GM21619 (cell line): ENCODE measurements around the gene THPO.

Source experiments
- ATAC-seq: cut with Tn5 transposase; IDR thresholded peaks from one replicate; pipeline ENCODE4 v1.9.1; 2021; ENCODE audit not compliant: unreplicated experiment

THPO gene

DNA sequence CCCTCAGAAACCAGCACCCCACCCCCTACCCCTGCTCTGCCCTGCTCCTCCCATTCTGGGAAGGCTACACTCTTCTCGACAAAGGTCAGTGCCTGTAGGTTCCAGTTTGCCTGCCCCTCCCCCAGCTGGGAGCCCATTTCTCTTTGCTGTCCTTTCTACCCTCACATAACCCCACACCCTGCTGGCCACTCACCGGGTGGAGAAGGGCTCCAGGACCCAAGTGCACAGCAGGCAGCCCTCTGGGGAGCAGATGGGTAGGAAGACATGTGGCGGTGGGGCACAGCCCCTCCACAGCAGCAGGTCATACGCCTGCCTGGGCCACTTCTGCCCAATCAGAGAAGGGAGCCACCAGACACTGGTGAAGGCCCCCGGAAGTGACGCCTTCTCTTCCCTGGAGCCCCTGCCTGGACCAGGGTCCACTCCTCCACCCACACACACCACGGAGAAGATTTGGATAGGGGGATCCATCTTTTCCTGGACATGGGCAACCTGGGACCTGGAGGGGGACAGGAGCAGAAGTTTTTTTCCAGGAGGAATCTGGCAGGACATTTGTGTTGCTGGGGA lies at the start of gene THPO:
TSS of gene THPO (minus strand) at position 326 of the 564 bp plus-strand sequence. CDS start 1,948 bp downstream, outside the sequence.
- no peak for ATAC-seq

DNA sequence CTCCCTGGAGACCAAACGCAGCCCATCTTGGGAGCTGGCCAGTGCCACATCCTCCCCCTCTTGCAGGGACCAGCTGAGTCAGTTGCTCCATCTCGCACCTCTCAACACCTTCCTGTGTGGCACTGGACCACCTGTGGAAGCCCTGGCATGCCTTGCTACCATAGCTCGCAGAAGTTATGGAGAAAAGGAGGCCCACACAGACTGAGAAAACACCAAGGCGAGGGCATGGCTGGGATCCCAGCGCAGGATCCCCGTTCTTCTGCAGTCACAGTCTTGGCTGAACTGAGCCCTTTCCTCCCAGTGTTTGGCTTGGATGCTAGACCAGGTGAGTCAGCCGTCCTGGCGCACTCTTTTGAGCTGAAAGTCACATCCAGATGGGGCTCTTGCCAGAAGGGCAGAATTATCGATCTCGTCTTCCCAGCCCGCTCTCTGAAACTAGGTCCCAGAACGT lies 48.7 kb upstream of the THPO start:
- ATAC-seq, result no peak

GRCh38 chr3:184423561-184423960 lies 45.6 kb upstream of the THPO start:
- ATAC-seq, result no peak

DNA sequence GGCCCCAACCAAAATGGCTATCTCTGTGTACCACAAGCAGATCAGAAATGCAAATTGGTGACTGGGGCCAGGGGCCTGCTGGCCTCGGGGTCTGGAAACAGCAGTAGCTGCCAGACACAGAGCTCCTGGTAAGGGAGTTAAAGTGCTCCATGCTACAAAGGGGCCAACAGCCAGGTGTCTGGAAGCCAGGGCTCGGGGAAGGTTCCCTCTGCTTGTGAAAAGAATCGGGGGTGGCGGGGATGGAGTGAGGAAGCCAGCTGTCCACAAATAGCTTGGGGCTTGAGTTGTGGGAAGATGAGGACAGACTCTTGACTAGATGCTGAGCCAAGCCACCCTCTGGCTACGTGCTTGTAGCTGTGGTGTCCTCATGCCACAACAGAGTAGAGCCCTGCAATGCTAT lies 41.2 kb upstream of the THPO start:
- ATAC-seq, result no peak

GRCh38 chr3:184417619-184418327 lies 39.8 kb upstream of the THPO start:
- ATAC-seq, result peak; percentile 73

DNA sequence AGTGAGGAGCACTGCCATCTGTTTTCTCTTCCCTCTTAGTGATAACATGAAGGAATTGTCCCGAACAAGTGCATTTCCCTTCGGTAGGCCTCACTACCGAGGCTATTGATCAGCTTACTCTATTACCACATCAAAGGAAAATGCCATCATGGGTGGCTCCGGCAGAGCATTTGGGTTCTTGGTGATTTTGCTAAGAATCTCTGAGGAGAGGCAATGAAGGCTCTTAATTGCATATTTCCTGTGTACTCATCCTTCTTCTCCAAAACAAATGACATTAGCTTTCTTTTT lies 37.1 kb upstream of the THPO start:
- no peak for ATAC-seq

GRCh38 chr3:184414418-184415202 lies 36.6 kb upstream of the THPO start:
- ATAC-seq, result no peak

DNA sequence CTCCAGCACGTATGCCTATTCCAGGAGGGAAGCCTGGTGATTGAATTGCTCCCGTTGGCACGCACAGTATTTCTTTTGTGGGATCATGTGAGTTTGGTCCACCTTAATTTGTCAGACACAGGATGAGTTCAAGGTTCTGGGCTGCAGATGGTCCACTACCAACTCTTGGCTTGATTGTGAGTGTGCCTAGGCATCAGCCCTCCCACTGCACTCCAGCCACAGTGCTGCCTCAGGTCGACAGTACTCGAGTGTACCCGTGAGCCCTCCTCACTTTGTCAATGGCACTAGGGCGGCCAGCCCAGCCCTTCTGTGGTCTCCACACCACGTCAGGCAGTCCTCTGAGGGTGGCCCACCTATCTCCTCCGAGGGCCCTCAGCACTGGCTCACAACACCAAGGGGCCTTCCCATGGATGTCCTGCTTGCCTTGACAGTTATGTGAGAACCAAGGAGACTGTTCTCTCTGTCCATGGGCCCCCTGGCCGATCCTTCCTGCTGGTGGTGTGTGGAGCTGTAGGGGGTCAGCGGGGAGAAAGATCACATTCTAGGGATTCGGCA lies 32.0 kb upstream of the THPO start:
- no peak for ATAC-seq

- ATAC-seq, result no peak
These were observed 31.4 kb upstream of the THPO start for GRCh38 chr3:184409331-184409926.

DNA sequence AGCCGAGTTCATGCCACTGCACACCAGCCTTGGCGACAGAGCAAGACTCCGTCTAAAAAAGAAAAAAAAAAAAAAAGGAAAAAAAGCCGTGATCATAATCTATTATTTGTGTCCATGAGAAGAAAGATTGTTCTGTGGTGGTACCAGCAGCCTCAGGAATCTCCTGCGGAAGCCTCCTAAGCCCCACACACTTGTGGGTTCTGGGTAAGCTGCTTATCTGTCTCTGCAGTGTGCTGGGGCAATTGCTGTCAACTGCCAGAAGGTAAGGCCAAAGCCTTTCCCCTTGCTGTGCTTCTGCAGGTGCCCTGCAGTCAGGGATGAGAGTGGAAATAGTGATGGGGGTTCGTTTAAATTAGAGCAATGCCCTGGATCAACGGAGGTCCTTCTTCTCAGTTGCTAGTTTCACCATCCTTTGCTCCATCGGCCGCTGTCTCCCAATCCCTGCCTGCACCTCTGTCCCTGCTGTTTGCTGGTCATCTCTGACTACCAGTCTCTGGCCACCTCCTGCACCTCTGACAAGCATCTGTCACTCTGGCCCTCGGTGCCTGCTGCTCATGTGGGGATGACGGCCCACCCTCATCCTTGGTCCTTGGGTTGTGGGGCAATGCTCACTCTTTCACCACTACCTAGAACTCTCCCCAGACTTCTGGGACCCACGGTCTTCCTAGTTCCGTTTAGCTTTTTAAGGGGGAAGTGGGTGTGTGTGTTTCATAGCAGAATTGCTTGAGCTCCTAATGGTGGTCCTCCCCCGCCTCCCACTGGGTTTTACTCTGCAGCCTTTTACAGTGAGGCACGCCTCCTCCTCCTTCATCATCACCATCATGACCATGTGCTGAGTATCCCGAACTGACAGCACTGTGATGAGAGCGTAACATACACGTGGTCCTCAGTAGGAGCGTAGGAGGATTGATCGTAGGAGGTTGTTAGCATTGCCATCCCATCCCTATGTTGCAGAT lies 27.3 kb upstream of the THPO start:
- ATAC-seq, result no peak

- ATAC-seq, result no peak
These were observed 21.4 kb upstream of the THPO start for GRCh38 chr3:184399410-184399809.

DNA sequence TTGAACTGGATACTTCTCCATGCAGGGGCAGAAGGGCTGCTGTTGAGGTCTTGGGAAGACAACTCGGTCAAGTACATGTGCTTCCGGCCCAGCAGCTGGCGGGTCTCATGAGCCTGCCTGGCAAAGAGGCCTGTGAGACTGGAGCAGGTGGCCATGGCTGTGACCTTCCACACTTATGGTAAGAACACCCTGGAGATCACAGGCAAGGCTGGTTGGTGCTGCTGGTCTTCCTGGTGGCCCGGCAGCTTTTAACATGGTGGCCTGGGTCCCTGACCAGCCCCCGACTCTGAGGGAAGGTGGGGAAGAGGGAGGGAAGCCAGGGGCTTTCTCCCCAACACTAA lies 17.3 kb upstream of the THPO start:
- ATAC-seq, result no peak

DNA sequence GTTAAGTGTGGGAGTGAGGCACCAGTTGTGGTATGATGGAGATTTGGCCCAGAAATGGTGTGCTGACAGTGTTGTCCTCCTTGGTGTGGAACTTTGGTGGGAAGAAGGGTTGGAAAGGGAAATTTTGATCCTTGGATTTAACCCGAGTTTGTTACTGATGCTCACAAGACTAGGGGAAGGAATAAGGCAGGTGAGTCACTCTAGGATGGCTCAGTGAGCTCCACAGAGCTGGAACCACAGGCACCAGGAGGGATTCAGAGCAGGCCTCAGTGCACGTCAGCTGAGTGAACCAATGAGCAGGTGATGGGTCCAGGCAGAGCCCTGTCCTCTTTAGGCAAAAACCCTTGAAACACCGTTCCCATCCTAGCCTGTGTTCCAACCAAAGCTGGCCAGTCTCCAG lies 13.3 kb upstream of the THPO start:
- no peak for ATAC-seq

GRCh38 chr3:184389935-184390528 lies 12.0 kb upstream of the THPO start:
- ATAC-seq, result no peak

DNA sequence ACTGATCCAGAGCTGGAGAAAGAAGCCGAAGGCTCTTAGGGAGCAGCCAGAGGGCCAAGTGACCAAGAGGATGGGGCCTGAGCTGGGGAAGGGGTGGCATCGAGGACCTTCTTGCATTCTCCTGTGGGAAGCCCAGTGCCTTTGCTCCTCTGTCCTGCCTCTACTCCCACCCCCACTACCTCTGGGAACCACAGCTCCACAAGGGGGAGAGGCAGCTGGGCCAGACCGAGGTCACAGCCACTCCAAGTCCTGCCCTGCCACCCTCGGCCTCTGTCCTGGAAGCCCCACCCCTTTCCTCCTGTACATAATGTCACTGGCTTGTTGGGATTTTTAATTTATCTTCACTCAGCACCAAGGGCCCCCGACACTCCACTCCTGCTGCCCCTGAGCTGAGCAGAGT lies 11.4 kb upstream of the THPO start:
- no peak for ATAC-seq

DNA sequence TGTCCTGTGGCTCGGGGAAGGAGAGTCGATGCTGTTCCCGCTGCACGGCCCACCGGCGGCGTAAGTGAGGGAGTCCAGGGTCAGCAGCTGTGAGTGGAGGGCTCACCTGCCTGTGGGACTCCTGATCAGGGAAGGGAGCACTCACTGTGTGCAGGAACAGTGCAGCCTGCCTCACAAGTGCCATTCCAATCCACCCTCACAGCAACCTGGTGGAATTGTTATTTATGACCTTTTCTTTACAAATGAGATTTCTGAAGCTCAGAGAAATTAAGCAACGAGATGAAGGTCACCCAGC lies 10.9 kb upstream of the THPO start:
- ATAC-seq, result no peak

- ATAC-seq, result no peak
These were observed 10.3 kb upstream of the THPO start for GRCh38 chr3:184388164-184388935.

GRCh38 chr3:184387174-184387714 lies 9.2 kb upstream of the THPO start:
- no peak for ATAC-seq

- no peak for ATAC-seq
These were observed 8.2 kb upstream of the THPO start for GRCh38 chr3:184386047-184386806.
